HUES6 (cell line): ENCODE measurements around the gene SEZ6.

ENCODE experiments used
- H3K27ac ChIP-seq: 2 replicates; pipeline ENCODE4 v1.7.0; 2013; ENCODE audit warnings: low read depth, mild to moderate bottlenecking, low read length, inconsistent platforms
- H3K27me3 ChIP-seq: 2 replicates; pipeline ENCODE4 v1.6.1; 2013; ENCODE audit warnings: low read length; ENCODE audit not compliant: control insufficient read depth, insufficient read depth
- H3K36me3 ChIP-seq: 2 replicates; pipeline ENCODE4 v1.6.1; 2013; ENCODE audit warnings: low read length; ENCODE audit not compliant: control insufficient read depth, insufficient read depth
- H3K4me1 ChIP-seq: 2 replicates; pipeline ENCODE4 v1.6.1; 2013; ENCODE audit warnings: low read length; ENCODE audit not compliant: control insufficient read depth, insufficient read depth
- H3K4me3 ChIP-seq: 2 replicates; pipeline ENCODE4 v1.5.1; 2013; ENCODE audit warnings: low read depth, low read length
- H3K9ac ChIP-seq: one replicate; pipeline ENCODE4 v1.6.1; 2013; ENCODE audit warnings: mild to moderate bottlenecking, low read length
- H3K9me3 ChIP-seq: 2 replicates; pipeline ENCODE4 v1.6.1; 2013; ENCODE audit warnings: low read depth, low read length; ENCODE audit not compliant: control insufficient read depth, insufficient read depth

SEZ6 gene

GRCh38 chr17:28928061-28928460, 77.8 kb downstream of the SEZ6 start:
- no peaks in the 10 kb centered on the region for H3K4me1 ChIP-seq
- no peak overlapping the region for H3K4me3 ChIP-seq
- no peaks in the 10 kb centered on the region for H3K9me3 ChIP-seq
- no peak overlapping the region for H3K27ac ChIP-seq
- peaks cover 61% of the 10 kb centered on the region for H3K36me3 ChIP-seq
- H3K9ac ChIP-seq, result no peak overlapping the region
- no peaks in the 10 kb centered on the region for H3K27me3 ChIP-seq

GRCh38 chr17:28926786-28927185, 79.0 kb downstream of the SEZ6 start:
- H3K9ac ChIP-seq, result no peak overlapping the region
- no peak overlapping the region for H3K27ac ChIP-seq
- no peaks in the 10 kb centered on the region for H3K4me1 ChIP-seq
- peaks cover 67% of the 10 kb centered on the region for H3K36me3 ChIP-seq
- H3K27me3 ChIP-seq, result no peaks in the 10 kb centered on the region
- no peaks in the 10 kb centered on the region for H3K9me3 ChIP-seq
- no peak overlapping the region for H3K4me3 ChIP-seq

- H3K9ac ChIP-seq, result no peak overlapping the region
- H3K4me1 ChIP-seq, result no peaks in the 10 kb centered on the region
- H3K4me3 ChIP-seq, result no peak overlapping the region
- H3K27ac ChIP-seq, result no peak overlapping the region
- no peaks in the 10 kb centered on the region for H3K9me3 ChIP-seq
- H3K27me3 ChIP-seq, result no peaks in the 10 kb centered on the region
- H3K36me3 ChIP-seq, result peaks cover 71% of the 10 kb centered on the region
Measured at GRCh38 chr17:28926366-28926765, 79.5 kb downstream of the SEZ6 start.

- H3K27ac ChIP-seq, result no peak overlapping the region
- H3K36me3 ChIP-seq, result peaks cover 75% of the 10 kb centered on the region
- no peaks in the 10 kb centered on the region for H3K4me1 ChIP-seq
- H3K27me3 ChIP-seq, result no peaks in the 10 kb centered on the region
- H3K4me3 ChIP-seq, result no peak overlapping the region
- no peaks in the 10 kb centered on the region for H3K9me3 ChIP-seq
- no peak overlapping the region for H3K9ac ChIP-seq
Measured at GRCh38 chr17:28925912-28926365, 79.9 kb downstream of the SEZ6 start.

GRCh38 chr17:28920201-28920600, 85.6 kb downstream of the SEZ6 start:
- no peaks in the 10 kb centered on the region for H3K9me3 ChIP-seq
- H3K27ac ChIP-seq, result no peak overlapping the region
- H3K9ac ChIP-seq, result no peak overlapping the region
- H3K4me1 ChIP-seq, result no peaks in the 10 kb centered on the region
- H3K27me3 ChIP-seq, result no peaks in the 10 kb centered on the region
- peaks cover 96% of the 10 kb centered on the region for H3K36me3 ChIP-seq
- no peak overlapping the region for H3K4me3 ChIP-seq

- Histone ChIP-seq H3K4me1 (no peaks in the 10 kb centered on the region), H3K36me3 (peaks cover 94% of the 10 kb centered on the region), H3K9ac (no peak overlapping the region), H3K4me3 (no peak overlapping the region), H3K9me3 (no peaks in the 10 kb centered on the region), H3K27ac (no peak overlapping the region), H3K27me3 (no peaks in the 10 kb centered on the region)
Measured at GRCh38 chr17:28918295-28918694, 87.5 kb downstream of the SEZ6 start.

GRCh38 chr17:28917465-28917864, 88.4 kb downstream of the SEZ6 start:
- Histone ChIP-seq H3K27me3 (no peaks in the 10 kb centered on the region), H3K9ac (no peak overlapping the region), H3K4me1 (no peaks in the 10 kb centered on the region), H3K4me3 (no peak overlapping the region), H3K36me3 (peaks cover 94% of the 10 kb centered on the region), H3K27ac (no peak overlapping the region), H3K9me3 (no peaks in the 10 kb centered on the region)

- Histone ChIP-seq H3K4me3 (no peak overlapping the region), H3K36me3 (peaks cover 94% of the 10 kb centered on the region), H3K9ac (no peak overlapping the region), H3K4me1 (no peaks in the 10 kb centered on the region), H3K27ac (no peak overlapping the region), H3K27me3 (no peaks in the 10 kb centered on the region), H3K9me3 (no peaks in the 10 kb centered on the region)
Measured at GRCh38 chr17:28917029-28917428, 88.8 kb downstream of the SEZ6 start.

- Histone ChIP-seq H3K36me3 (peaks cover 94% of the 10 kb centered on the region), H3K27ac (no peak overlapping the region), H3K27me3 (no peaks in the 10 kb centered on the region)
Measured at GRCh38 chr17:28916302-28916934, 89.4 kb downstream of the SEZ6 start.

GRCh38 chr17:28912938-28913333, 92.9 kb downstream of the SEZ6 start:
- peaks cover 96% of the 10 kb centered on the region for H3K36me3 ChIP-seq

More at GRCh38 chr17:28916302-28916934, 89.4 kb downstream of the SEZ6 start:
- Histone ChIP-seq H3K9ac (no peak overlapping the region), H3K9me3 (no peaks in the 10 kb centered on the region), H3K4me3 (no peak overlapping the region), H3K4me1 (no peaks in the 10 kb centered on the region)

GRCh38 chr17:28912281-28912937, 93.4 kb downstream of the SEZ6 start:
- Histone ChIP-seq H3K27ac (no peak overlapping the region), H3K9me3 (no peaks in the 10 kb centered on the region), H3K36me3 (peaks cover 96% of the 10 kb centered on the region), H3K4me1 (peaks cover 20% of the 10 kb centered on the region; the same call in 1 of the 2 replicates), H3K4me3 (no peak overlapping the region), H3K9ac (no peak overlapping the region), H3K27me3 (no peaks in the 10 kb centered on the region)

More at GRCh38 chr17:28912938-28913333, 92.9 kb downstream of the SEZ6 start:
- Histone ChIP-seq H3K9ac (no peak overlapping the region), H3K4me1 (peaks cover 20% of the 10 kb centered on the region; the same call in 1 of the 2 replicates), H3K4me3 (no peak overlapping the region), H3K27me3 (no peaks in the 10 kb centered on the region), H3K27ac (no peak overlapping the region), H3K9me3 (no peaks in the 10 kb centered on the region)
